Cardiac muscle cell (in vitro differentiated cells and primary cell): ENCODE measurements around the gene EIF2B5. TPM values are rescaled to one million over a fixed set of nuclear protein-coding genes. Genes with fewer than 3 reads are reported as not detected.

Source experiments
- DNase-seq, 2 donors: peaks; one replicate each; pipeline versions ENCODE4 v3.0.0 to v3.0.0-alpha.2; 2010 to 2017; ENCODE audit warnings: low read depth in 1 of 2, low spot score in 1 of 2
- H3K27ac ChIP-seq: fragments of 200-600 bp; sonication (generic); 2 replicates; pipeline ENCODE4 v1.5.1; 2016
- H3K27me3 ChIP-seq: fragments of 200-600 bp; sonication (generic); 2 replicates; pipeline ENCODE4 v1.6.0; 2016; ENCODE audit warnings: control low read depth
- H3K36me3 ChIP-seq: fragments of 200-600 bp; sonication (generic); 2 replicates; pipeline ENCODE4 v1.5.1; 2016; ENCODE audit warnings: control low read depth
- H3K4me1 ChIP-seq: fragments of 200-600 bp; sonication (generic); 2 replicates; pipeline ENCODE4 v1.8.1; 2017; ENCODE audit warnings: low read depth, mild to moderate bottlenecking, mixed run types
- H3K4me3 ChIP-seq: fragments of 200-600 bp; sonication (generic); 2 replicates; pipeline ENCODE4 v1.5.1; 2016; ENCODE audit warnings: mild to moderate bottlenecking
- H3K9me3 ChIP-seq: fragments of 200-600 bp; sonication (generic); 2 replicates; pipeline ENCODE4 v1.5.1; 2017; ENCODE audit warnings: low read depth, mild to moderate bottlenecking, control low read depth
- polyA plus RNA-seq: library from polyadenylated mRNA; unstranded; fragments of >200 nt; fragmentation: Nextera tagmentation; extraction: Ambion mirVana; gene quantifications from 2 replicates; pipeline ENCODE4 v1.2.1, GENCODE V29; 2016
- total RNA-seq: library from RNA; depleted of rRNA; stranded (reverse); fragments of >200 nt; gene quantifications from 2 replicates; pipeline ENCODE4 v1.2.3, GENCODE V29; 2016
- TF ChIP-seq, protein P1 (sequence below): IDR thresholded peaks from 2 replicates; pipeline ENCODE4 v1.5.1; 2012; ENCODE audit warnings: low read depth, mild to moderate bottlenecking, low read length

Gene EIF2B5
- total and polyA plus RNA-seq, 2 experiments from 2014 or later: 57.5 to 82.1 TPM

- H3K27me3 ChIP-seq: no peaks in the 10 kb centered on the region
- TF ChIP-seq, protein P1, sequence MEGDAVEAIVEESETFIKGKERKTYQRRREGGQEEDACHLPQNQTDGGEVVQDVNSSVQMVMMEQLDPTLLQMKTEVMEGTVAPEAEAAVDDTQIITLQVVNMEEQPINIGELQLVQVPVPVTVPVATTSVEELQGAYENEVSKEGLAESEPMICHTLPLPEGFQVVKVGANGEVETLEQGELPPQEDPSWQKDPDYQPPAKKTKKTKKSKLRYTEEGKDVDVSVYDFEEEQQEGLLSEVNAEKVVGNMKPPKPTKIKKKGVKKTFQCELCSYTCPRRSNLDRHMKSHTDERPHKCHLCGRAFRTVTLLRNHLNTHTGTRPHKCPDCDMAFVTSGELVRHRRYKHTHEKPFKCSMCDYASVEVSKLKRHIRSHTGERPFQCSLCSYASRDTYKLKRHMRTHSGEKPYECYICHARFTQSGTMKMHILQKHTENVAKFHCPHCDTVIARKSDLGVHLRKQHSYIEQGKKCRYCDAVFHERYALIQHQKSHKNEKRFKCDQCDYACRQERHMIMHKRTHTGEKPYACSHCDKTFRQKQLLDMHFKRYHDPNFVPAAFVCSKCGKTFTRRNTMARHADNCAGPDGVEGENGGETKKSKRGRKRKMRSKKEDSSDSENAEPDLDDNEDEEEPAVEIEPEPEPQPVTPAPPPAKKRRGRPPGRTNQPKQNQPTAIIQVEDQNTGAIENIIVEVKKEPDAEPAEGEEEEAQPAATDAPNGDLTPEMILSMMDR: no peak
- no peak overlapping the region for H3K27ac ChIP-seq
- peaks cover 33% of the 10 kb centered on the region for H3K36me3 ChIP-seq
- no peak for DNase-seq
- no peak overlapping the region for H3K4me3 ChIP-seq
- peaks cover 8% of the 10 kb centered on the region for H3K4me1 ChIP-seq
- H3K9me3 ChIP-seq: no peaks in the 10 kb centered on the region
Observed at GRCh38 chr3:184140436-184140835, 5.3 kb downstream of the EIF2B5 start.

DNA sequence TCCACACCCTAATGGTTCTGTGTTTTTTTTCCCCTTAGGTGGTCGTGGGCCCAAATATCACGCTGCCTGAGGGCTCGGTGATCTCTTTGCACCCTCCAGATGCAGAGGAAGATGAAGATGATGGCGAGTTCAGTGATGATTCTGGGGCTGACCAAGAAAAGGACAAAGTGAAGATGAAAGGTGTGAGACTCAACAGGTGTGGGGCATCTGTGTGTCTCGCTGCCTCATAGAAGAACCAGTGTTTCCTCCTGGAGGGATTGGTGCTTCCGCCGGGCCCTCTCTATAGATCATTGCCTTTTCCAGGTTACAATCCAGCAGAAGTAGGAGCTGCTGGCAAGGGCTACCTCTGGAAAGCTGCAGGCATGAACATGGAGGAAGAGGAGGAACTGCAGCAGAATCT is 7.0 kb downstream of the EIF2B5 start:
- Histone ChIP-seq H3K4me1 (no peaks in the 10 kb centered on the region), H3K9me3 (no peaks in the 10 kb centered on the region), H3K36me3 (peaks cover 33% of the 10 kb centered on the region), H3K27ac (no peak overlapping the region), H3K4me3 (no peak overlapping the region), H3K27me3 (no peaks in the 10 kb centered on the region)
- TF ChIP-seq, protein P1: no peak
- DNase-seq: no peak

DNA sequence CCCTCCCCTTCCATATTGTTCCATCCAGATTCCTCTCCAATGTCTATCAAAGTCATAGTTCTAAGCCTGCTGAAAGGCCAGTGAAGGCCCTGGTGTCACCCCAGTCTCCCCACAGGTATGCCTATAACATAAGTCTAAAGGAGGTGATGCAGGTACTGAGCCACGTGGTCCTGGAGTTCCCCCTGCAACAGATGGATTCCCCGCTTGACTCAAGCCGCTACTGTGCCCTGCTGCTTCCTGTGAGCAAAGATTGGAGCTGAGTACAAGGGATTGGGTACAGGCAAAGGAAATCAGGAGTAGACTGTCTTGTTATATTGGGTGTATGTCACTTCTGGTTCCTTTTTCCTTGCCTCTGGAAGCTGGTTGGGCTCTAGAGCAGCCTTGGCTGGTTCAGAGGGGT is 8.2 kb downstream of the EIF2B5 start:
- no peak for DNase-seq
- TF ChIP-seq, protein P1: no peak
- Histone ChIP-seq H3K9me3 (no peaks in the 10 kb centered on the region), H3K4me1 (no peaks in the 10 kb centered on the region), H3K27ac (no peak overlapping the region), H3K36me3 (peaks cover 33% of the 10 kb centered on the region), H3K27me3 (no peaks in the 10 kb centered on the region), H3K4me3 (no peak overlapping the region)

GRCh38 chr3:184144505-184144904 is 9.3 kb downstream of the EIF2B5 start:
- Histone ChIP-seq H3K4me1 (no peaks in the 10 kb centered on the region), H3K36me3 (peaks cover 33% of the 10 kb centered on the region), H3K27me3 (no peaks in the 10 kb centered on the region), H3K9me3 (no peaks in the 10 kb centered on the region), H3K4me3 (no peak overlapping the region), H3K27ac (no peak overlapping the region)
- DNase-seq: no peak
- TF ChIP-seq, protein P1: no peak

DNA sequence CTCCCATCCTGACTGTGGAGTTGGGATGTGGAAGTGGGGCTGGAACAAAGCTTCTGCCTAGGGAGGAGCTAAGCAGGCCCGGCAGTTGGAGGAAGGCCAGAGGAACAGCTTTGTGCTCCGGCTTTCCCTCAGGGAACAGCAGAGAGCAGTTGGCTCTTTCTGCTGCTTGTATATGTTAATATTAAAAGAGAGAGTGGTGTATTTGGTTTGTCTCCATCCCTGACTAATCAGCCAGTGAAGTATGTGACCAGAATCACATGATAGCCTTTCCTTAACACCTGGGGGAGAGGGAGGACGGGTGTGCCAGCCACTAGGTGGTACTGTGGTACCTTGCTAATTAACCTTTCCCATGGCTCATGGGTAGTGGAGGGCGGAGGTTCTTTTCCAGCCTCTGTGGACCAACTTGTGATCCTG is 10.0 kb downstream of the EIF2B5 start:
- peak overlapping the region; percentile 45 for H3K27ac ChIP-seq
- TF ChIP-seq, protein P1: peak; percentile 48
- peaks cover 33% of the 10 kb centered on the region for H3K36me3 ChIP-seq
- H3K4me3 ChIP-seq: no peak overlapping the region
- DNase-seq: peak; percentile 52 to 69
- no peaks in the 10 kb centered on the region for H3K9me3 ChIP-seq
- no peaks in the 10 kb centered on the region for H3K4me1 ChIP-seq
- H3K27me3 ChIP-seq: no peaks in the 10 kb centered on the region
